HG03565 (cell line): ENCODE measurements around the gene DMAC2.
"Not testable (repeated sequence)": the region's sequence is repeated elsewhere in the genome, so short reads cannot be mapped to it uniquely, and the experiment has no call there.

Experiments
- ATAC-seq: cut with Tn5 transposase; IDR thresholded peaks from one replicate; pipeline ENCODE4 v1.9.1; 2021; ENCODE audit warnings: mild to moderate bottlenecking, moderate library complexity; ENCODE audit not compliant: unreplicated experiment

DMAC2 gene

DNA sequence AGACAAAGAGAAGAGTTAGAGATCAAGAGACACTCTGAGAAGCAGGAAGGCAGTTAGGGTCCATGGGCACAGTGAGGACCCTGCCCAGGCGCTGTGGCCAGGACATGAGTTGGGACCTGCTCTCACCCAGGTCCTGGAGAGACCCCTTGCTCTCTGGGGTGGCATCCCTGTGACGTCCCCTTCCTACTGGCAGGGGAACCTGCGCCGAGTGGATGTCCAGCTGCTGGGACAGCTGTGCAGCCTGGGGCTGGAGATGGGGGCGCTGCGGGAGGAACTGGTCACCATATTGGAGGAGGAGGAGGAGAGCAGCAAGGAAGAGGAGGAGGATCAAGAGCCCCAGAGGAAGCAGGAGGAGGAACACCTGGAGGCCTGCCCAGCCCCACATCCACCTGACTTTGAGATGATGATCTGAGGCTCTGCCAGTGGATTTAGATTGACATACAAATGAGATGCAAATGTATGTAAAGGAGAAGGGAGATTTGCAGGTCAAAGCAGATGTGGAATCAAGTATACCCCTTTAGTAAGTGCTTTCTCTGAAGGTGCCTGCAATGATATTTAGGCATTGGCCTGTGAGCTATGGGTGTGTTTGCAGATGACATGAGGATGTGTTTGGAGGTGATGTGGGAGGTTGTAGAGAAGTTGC is 4.2 kb upstream of the DMAC2 start:
- no peak for ATAC-seq

DNA sequence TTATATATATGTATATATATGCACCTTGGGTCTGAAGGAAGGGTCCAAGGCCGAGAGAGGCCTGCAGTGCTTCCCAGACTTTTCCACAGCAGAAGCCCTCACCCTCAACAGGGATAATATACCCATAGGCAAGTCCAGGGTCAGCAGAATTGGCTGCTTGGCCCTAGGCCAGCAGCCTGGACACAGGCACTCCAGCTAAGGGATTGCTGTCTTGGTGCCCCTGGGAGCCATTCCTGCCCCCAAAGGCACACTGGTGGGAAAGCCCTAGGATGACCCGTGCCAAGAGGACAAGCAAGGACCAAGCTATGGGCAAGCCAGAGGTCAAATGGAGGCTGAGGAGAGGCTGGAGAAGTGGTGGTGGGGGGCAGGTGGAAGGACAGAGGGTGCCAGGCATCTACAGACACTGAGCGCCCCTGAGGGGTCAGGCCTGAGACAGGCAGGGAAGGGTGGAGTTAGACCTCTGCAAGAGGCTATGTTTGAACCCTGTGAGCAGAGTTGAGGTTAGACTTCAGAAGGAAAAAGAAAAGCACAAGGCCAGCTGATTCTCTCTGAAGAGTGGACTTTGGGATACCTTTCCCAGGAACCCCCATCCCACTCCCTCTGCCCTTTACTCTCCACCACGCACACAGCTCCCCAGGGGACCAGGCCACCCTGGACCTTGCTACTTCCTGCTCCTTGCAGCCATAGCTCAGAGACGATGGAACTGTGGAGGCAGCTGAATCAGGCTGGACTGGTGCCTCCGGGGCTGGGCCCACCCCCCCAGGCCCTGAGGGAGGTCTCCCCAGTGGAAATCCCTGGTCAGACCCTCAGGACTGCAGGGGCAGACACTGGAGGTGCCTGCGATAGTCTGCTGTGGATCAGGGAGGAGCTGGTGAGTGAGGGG is 3.0 kb upstream of the DMAC2 start, which contains the start of gene ERICH4:
Gene ERICH4 (plus strand): TSS at position 684 of the 883 bp plus-strand sequence. CDS start 14 bp downstream, at position 698.
- no peak for ATAC-seq

- no peak for ATAC-seq
Observed at GRCh38 chr19:41441321-41441945, 1.7 kb upstream of the DMAC2 start.

DNA sequence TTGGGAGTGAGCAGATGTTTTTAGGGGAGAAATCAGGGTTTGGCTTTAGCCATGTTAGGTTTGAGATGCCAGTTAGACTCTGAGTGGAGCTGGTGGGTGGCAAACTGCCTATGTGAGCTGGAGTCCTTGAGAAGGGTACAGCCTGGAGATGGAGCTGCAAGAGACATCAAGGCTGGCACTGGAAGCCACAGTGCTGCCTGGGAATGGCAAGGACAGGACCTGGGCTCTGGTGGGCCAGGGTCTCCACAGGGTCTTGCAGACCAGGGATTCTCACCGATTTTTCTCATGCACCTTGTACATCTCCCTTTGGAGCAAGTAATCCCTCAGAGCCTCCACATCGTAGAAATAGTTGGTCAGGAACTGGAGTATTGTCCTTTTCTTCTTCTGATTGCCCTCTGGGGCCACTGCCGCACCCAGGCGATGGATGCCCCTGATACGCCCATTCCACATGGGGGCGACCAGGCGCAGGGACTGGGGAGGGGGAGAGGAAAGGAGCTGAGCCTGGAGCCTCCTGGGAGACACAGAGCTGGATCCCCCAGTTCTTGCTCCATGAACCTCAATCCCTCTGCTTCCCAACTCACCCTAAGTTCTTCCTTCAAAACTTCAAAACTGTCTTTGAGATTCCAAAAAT is 1.7 kb downstream of the DMAC2 start:
- no peak for ATAC-seq

- ATAC-seq = no peak
Observed at GRCh38 chr19:41436674-41436951, 3.1 kb downstream of the DMAC2 start.

- no peak for ATAC-seq
Observed at GRCh38 chr19:41435936-41436673, 3.6 kb downstream of the DMAC2 start.

GRCh38 chr19:41435376-41435775 is 4.3 kb downstream of the DMAC2 start:
- not testable (repeated sequence) for ATAC-seq

- ATAC-seq = no peak
Observed at GRCh38 chr19:41434450-41434849, 5.3 kb downstream of the DMAC2 start.

DNA sequence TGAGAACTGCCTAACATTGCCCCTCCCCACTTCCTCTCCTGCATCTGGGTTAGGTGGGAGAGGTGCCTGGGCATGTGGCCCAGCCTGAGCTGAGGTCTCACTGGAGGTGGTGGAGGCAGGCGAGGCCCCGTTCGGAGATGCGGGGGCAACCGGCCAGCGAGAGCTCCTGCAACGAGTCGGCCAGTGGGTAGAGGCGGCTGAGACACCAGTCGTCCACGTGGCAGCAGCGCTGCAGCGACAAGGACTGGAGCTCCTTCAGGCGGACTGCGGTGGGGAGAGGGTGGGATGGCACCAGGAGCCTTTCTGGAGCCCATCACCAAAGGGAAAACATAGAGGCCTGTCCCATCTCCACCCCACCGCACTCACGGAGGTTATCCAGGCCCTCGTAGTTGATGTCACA is 6.5 kb downstream of the DMAC2 start:
- no peak for ATAC-seq

- ATAC-seq = no peak
Observed at GRCh38 chr19:41431426-41432386, 8.0 kb downstream of the DMAC2 start.

GRCh38 chr19:41430922-41431321 is 8.8 kb downstream of the DMAC2 start:
- no peak for ATAC-seq

GRCh38 chr19:41428481-41428859 is 11.2 kb downstream of the DMAC2 start:
- ATAC-seq = no peak

DNA sequence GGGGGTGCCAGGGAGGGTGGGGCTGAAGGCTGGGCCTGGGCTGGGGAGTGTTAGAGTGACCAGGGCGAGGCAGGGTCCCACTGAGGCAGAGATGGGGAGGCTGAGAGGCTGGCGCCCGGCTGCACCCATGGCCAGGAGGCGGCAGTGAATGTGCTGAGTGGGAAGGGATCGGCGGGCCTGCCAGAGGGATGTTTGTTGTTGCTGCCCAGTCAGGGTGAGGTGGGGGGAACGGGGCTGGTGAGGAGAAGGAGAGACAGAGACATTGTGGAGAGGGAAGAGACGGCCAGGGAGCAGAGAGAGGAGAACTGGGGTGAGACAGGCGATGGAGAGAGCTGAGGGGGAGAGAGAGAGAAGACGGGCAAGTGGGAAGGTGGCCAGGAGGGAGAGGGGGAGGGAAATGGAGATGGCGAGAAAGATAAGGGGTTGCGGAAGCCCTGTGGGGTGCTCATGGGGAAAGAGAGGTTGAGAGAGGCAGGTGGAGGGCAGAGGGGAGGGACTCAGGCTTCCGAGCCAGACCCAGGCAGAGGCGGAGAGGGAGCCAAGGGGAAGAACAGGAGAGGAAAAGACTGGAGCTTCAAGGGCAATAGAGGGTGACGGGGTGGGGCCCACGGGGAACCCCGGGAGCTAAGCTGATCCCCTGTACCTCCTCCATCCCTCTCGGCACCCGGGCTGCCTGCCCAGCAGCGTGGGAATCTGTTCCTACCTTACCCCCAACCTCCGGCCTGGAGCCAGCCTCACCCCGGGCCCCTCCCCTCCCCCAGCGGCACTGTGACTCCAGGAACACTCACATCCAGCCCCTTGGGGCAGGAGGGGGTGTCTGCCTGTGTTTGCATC is 11.8 kb downstream of the DMAC2 start:
- ATAC-seq = no peak

- ATAC-seq = no peak
Observed at GRCh38 chr19:41426952-41427646, 12.6 kb downstream of the DMAC2 start, which contains the start of gene B3GNT8. Gene B3GNT8, minus strand, starts transcription at chr19:41427374. Its CDS starts 596 bp downstream, at chr19:41426778.

DNA sequence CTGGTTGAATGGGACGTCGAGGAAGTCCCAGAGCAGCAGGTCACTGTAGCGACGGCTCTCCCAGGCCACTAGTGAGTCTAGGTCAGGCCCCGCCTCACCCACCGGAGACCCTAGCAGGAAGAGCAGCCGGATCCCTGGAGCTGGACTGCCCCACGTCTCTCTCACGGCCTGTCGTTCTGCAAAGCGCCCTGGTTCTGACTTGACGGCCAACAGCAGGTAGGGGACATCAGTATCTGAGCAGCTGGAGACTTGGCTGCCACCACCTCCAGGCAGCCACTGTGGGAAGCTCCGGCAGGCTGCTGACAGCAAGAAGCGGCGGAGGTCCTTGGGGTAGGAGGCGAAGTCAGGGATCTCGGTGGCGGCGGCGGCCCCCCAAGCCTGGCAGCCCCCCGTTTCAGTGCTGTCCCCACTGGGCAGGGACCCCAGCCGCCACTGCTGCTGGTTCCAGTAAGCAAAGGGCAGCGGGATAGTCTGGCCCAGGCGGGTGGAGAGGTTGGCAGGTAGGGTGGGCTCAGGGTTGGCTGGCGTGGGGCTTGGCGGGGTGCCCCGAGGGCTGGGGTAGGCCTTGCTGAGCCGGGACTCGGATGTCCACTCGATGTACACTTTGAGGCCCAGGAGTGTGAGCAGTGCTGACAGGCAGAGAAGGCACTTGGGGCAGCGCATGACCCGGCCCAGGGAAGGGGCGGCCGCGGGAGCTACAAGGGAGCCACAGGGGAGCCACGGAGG is 13.4 kb downstream of the DMAC2 start:
- no peak for ATAC-seq

DNA sequence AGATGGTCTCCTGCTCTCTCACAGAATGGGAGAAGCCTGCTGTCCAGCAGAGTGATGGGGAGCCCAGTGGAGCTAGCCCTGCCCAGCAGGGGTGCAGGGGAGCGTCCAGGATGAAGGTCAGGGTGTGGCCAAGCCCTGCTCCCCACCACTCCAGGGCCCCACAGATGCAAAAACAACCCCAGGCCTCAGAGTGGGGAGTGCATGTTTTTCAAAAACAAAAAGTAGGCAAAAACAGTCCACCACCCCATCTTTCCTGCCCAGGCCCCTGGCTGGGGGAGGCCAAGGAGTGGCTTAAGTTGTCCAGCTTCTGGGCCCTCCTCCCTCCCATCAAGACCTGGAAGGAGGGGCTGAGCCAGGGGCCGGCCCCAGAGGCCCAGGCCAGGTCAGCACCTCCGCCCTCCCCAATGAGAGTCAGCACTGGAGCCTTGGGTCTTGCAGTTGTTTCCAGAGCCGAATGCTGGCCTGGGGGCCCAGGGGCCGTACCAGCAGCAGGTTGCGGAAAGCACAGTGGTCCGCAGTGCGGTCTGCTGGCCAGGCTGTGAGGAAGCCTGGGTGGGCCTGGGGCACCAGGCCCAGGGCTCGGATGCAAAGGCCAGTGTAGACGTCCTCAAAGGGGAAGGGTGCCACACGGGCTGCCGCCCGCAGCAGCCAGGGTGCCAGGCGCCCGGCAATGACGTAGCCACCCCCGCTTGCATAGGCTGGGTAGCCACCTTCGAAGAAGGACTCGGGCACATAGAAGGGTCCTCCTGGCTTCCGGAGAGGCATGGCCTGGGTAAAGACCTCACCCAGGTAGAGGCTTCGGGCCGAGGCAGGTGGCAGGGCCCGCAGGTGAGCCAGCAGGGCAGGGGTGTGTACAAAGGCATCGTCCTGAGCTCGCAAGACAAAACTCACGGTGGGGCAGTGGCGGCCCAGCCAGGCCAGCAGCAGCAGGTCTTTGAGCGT is 14.3 kb downstream of the DMAC2 start:
- ATAC-seq = no peak
